HG03575 (cell line): ENCODE results near the gene HSF5.

Experiments used
- ATAC-seq: cut with Tn5 transposase; IDR thresholded peaks from one replicate; pipeline ENCODE4 v1.9.1; 2021; ENCODE audit not compliant: unreplicated experiment, insufficient number of reproducible peaks, low FRiP score; ENCODE audit errors: extremely low read depth

Gene HSF5

DNA sequence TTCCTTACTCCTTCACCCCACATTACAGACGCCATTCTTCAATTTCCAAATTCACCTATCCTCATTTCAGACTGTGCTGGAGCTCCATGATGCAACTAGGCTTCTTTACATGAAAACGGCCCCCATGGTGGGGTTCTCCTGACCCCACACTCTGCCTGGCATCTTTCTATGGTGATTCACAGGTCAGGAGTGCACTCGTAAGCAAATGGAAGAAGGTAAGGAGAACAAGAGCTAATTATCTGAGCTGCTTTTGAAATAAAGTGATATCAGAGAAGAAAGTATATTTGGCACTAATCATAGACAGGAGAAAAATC, 108.7 kb downstream of the HSF5 start:
- ATAC-seq, result no peak

DNA sequence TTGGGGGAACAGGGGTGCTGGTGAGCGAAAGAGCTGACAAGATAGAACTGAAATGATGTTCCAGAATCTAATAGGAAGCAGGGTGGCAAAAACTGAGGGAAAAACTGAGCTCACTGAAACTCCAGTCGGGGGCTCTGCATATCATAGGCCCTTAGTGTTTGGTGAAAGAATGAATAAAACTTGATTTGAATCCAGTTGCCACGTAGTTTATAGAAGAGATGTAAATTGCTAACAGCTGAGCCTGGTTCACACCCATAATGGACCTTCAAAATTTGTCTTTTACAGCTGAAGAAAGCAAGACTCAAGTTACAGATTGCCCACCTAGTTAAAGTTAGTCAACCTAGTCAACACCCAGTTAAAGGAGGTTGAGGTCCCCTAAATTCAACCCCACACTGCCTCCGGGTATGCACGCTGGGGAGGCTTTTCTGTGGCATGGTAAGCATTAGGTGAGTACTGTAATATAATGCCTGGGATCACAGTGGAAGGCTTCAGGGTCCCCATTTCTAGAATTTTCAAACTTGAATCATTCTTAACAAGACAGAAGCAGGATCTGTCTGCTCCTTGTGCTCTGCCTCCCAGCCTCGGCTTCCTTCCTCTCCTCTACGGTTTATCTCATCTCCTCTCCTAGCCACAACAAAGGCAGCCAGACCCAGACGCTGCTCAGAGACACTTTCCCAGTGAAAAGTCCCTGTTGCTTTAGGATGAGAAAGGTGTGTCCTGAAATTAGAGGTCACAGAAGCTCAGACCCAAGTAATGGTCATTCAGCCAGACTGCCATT, 109.3 kb downstream of the HSF5 start:
- no peak for ATAC-seq

- no peak for ATAC-seq
These were observed 110.5 kb downstream of the HSF5 start for GRCh38 chr17:58377661-58378060.

DNA sequence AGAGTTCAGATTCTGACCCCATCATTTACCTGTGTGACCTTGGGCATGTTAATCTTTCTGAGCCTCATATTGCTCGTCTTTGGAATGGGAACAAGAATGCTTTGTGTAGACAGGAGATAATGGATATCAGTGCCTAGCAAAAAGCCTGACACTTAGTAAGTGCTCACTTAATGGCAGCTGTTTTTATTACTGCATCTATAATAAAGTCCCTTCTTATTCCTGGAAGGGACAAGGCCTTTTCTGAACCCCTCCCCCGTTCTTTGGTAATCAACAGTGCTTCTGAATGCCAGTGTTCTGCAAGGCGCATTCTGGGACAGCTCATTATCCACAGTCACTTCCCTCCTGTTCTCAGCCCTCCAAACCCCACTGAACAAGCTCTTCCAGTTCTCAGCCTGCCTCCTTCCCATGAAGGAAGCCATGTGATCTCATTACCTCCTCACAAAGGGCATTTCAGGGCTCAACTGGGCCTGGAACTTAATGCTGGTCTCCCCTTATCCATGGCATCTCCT, 111.1 kb downstream of the HSF5 start:
- no peak for ATAC-seq

GRCh38 chr17:58376472-58377000, 111.7 kb downstream of the HSF5 start:
- ATAC-seq, result no peak

DNA sequence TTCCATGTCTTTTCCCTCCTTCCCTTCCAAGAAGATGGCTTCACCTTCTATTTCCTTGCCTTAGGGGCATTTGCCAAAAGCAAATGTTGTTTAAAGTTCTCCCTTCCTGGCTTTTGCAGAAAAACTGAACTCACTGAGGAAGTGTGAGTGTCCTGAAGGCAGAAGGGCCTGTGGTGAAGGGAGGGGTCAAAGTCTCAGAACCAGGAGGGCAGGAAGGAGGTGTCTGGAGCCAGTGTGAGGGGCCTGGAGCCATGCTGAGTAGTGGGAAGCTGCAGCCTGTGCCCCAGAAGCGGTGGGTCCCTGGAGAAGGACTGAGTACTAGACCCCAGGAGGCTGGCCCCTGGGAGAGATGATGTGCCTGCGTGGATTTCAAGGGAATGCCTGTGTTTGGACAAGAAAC, 112.4 kb downstream of the HSF5 start:
- ATAC-seq, result no peak

DNA sequence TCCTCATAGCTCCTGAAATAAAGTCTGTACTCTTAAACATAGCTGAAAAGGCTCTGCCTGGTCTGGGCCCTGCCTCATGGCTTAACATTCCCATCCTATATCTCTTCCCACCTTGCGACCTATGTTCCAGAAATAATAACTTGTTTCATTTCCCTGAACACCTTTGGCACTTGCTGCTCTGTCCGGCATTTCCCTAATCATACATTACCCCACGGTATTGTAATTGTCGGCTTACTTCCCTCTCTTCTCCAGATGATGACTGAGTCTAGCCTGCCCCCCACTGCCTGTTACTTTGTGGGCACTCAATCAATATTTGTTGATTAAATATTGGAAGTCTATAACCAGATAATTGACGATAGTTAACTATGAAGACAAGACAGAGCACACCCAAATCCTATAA, 113.0 kb downstream of the HSF5 start:
- ATAC-seq, result no peak

- no peak for ATAC-seq
These were observed 114.3 kb downstream of the HSF5 start for GRCh38 chr17:58373923-58374322.

- ATAC-seq, result no peak
These were observed 115.2 kb downstream of the HSF5 start for GRCh38 chr17:58373003-58373402.

- no peak for ATAC-seq
These were observed 116.8 kb downstream of the HSF5 start for GRCh38 chr17:58371300-58371950.

DNA sequence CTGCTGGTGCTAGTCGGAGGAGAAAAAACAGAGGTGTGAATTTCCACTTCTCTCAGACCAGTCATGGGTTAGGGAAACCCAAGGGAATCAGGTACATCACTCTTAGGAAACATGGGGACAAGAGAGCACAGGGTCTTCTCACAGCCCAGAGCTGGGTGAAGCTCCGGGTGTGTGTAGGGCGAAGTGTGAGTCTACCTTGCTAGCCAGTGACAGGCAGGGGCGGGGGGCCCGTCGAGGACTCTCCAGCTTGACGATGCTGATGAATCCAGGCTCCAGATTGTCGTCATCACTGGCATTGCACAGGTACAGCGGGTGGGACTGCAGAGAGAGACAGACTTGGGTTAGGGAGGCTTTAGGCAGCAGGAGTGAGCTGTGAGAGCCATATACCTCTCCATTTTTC, 117.5 kb downstream of the HSF5 start:
- no peak for ATAC-seq

DNA sequence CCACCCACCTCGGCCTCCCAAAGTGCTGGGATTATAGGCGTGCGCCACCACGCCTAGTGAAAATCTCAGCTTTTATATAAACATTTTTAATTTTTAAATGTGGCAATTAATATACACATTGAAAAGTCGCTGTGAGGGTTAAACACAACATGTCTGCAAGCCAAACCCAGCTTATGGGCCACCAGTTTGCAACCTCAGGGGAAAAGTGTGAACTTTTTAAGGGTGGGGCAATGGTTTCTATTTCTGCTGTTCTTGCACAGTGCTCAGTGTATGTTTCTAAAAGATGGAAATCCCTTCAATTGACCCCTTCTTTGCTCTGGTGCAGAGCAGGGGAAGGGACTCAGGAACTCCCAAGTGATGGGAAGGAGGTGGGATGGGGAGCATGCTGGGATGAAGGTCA, 117.9 kb downstream of the HSF5 start:
- ATAC-seq, result no peak
